ENCODE measurements around the gene USP34. TPM values are rescaled to one million over a fixed set of nuclear protein-coding genes. Genes with fewer than 3 reads are reported as not detected.

USP34 gene
- total and polyA plus RNA-seq, 2 of the 8 experiments (the other 6 are each of a cell fraction or from before 2014, with no cell fraction given): 56.7 to 91.7 TPM

GRCh38 chr2:61419129-61419528, 51.8 kb downstream of the USP34 start (continued):
- TF ChIP-seq CTCF (IDR thresholded peaks at IDR 0.05; ENCODE audit: control extremely low read depth in 1 of 3, insufficient read depth in 1 of 3, low read depth in 1 of 3, low read length in 3 of 3): no peak
- TF ChIP-seq CBX5 (IDR thresholded peaks at IDR 0.05; ENCODE audit: low read depth, low read length): no peak
- TF ChIP-seq EZH2 (IDR thresholded peaks at IDR 0.05; ENCODE audit: low read depth, low read length, severe bottlenecking): no peak

Data from H1 (cell line).